ENCODE results near the gene ALDOC.

Gene ALDOC

GRCh38 chr17:28532050-28532960, 44.4 kb downstream of the ALDOC start:
- DNase-seq (ENCODE audit: low read depth in 2 of 2) = no peak

DNA sequence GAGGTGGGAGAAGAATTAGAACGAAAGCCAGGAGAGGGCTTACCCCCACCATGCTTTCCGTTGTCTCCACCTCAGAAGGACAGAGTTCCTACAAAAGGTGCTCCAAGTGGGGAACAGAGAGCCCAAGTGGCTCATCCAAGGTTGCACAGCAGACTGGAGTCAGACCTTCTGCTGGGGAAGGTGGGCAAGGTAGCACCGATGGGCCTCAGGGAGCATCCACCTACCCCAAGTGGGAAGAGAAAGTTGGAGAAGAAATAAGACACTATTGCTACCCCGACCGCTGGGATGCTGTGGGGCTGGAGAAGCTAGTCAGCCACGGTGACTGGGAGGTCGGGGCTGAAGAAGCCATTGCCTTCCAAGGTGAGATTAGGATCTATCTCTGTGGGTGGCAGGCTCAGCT, 45.8 kb downstream of the ALDOC start:
- DNase-seq (ENCODE audit: low read depth in 2 of 2) = no peak

DNA sequence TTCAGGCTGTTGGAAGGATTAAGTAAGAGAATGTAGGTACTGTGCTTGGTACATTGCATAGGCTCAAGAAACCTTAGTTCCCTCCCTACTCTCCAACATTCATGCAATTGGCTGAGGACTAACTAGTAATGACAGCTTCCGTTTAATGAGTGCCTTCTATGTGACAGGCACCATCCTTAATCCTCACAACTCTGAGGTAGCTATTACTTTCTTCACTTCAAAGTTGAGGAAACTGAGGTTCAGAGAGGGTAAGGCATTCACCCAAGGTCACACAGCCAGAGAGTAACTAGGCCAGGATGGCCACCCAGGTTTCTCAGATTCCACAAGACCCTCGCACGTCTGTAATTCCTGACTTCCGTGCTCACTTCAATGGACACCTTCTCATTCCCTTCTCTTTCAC, 46.4 kb downstream of the ALDOC start:
- DNase-seq (ENCODE audit: low read depth in 2 of 2) = no peak

DNA sequence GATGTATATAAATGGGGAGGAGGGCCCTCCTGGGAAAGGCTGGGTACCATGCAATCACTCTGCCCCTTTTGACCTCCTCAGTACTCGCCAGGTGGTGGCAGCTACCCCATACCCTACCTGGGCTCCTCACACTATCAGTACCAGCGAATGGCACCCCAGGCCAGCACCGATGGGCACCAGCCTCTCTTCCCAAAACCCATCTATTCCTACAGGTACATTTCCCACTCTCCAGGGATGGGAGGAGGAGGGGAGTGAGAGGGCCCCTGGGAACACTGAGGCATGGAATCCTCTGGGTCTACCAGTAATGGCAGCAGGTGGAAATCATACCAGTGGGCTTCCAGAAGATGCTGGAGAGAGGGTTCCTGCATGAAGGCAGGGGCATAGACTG, 47.7 kb downstream of the ALDOC start:
- DNase-seq (ENCODE audit: low read depth in 2 of 2) = no peak

DNA sequence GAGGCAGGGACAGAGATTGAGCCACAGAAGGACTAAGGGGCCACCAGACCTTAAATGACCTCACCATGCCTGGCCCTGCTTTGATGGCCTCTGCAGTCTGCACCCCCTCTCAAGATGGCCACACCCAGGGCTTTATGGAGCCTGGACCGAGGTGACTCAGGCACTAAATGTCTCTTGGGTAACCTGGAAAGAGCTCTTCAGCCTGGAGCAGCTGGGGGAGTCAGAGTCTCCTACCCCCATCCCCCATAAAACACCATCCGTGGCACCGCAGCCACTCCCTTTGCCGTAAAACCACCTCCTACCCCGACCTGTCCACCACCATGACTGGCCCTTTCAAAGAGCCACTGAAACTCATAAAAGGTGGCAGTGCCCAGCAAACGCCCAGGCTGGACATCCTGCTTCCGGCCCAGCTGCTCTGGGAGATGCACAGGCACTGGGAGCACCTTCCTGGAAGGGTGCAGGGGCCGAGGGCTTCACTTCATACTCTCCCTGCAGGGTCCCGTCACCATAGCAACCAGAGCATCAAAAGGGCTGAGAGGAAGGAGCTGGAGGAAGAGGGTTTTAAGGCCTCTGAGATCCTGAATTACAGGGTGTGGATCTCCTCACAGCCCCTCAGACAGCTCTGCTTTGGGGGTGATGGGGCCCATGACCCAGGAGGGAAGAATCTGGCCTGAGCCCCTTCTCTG, 48.2 kb downstream of the ALDOC start:
- no peak for DNase-seq (ENCODE audit: low read depth in 2 of 2)

- DNase-seq (ENCODE audit: low read depth in 2 of 2) = no peak
Measured at GRCh38 chr17:28527859-28528258, 48.8 kb downstream of the ALDOC start.

DNA sequence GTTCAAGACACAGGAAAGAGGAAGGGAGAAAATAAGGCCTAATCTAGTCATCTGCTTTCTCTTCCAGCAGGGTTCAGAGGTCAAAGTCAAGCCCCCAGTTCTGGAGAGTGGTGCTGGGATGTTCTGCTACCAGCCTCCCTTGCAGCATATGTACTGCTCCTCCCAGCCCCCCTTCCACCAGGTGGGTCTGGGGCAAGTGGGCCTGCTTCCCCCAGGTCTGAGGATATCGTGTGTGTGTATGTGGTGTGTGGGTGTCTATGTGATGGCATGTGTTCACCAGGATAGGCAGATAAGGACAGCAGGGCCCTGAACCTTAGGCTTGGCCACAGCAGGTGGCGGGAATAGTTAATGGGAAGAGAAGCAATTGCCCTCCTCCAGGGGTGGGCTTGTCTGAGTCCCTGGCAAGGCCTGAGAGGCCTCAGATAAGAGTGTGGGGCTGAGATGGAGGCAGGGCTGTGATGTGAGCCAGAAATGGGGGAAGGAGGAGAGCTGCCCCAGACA, 49.5 kb downstream of the ALDOC start:
- no peak for DNase-seq (ENCODE audit: low read depth in 2 of 2)

DNA sequence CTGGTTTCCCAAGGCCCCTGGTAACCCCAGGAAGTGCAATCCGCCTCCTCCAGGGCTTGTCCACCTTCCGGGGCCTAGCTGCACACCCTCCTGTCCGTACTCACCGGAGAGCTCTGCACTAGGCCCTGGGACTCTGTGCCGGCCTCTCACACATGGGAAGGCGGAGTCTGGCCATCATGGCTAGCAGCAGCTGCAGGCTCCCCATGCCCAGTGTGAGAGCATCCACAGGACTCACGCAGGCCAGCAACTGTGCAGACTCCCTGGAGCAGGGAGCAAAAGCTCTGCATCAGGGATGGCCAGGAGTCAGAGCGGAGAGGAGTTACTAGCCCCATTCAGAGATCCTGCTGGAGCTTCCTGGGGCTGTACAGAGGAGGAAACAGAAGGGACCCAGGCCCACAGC, 50.3 kb downstream of the ALDOC start:
- no peak for DNase-seq (ENCODE audit: low read depth in 2 of 2)

- no peak for DNase-seq (ENCODE audit: low read depth in 2 of 2)
Measured at GRCh38 chr17:28524476-28525424, 51.9 kb downstream of the ALDOC start.

DNA sequence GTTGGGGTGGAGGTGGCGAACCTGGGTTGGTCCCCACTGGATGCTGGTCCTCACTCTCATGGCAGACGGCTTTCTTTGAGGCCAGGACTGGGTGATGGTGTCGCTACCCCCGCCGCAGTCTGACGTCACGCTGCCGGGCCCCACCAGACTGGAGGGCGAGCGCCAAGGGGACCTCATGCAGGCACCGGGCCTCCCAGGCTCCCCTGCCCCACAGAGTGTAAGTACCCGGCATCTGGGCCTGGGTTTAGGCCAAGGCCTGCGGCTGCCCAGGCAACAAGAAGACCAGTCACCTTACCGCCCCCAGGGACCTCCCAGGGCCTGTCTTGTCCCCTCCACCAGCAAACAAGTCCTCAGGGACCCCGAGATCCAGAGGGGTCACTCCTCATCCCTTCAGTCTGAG, 52.8 kb downstream of the ALDOC start:
- no peak for DNase-seq (ENCODE audit: low read depth in 2 of 2)

DNA sequence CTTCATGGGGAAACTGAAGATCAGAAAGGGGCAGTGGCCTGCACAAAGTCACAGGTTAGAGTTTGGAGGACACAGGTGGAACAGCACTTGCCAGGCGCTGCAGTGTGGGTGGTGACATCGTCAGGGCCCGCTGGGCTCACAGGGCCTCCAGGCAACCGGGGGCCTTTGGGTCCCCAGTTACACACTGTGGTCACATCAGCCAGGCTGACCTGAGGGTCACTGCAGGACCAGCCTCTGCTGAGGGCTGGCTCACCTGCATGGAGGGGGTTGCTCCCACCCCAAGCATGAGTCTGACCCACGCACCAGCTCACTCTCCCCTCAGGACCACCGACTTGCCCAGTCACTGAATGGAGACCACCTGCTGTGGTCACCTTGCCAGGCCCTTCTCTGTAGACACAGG, 53.5 kb downstream of the ALDOC start:
- no peak for DNase-seq (ENCODE audit: low read depth in 2 of 2)
